HG03025 (cell line): ENCODE data around the gene TIMM44.

ENCODE experiments used
- ATAC-seq: cut with Tn5 transposase; IDR thresholded peaks from one replicate; pipeline ENCODE4 v1.9.1; 2021; ENCODE audit warnings: mild to moderate bottlenecking, moderate library complexity; ENCODE audit not compliant: unreplicated experiment, low FRiP score

TIMM44 gene

DNA sequence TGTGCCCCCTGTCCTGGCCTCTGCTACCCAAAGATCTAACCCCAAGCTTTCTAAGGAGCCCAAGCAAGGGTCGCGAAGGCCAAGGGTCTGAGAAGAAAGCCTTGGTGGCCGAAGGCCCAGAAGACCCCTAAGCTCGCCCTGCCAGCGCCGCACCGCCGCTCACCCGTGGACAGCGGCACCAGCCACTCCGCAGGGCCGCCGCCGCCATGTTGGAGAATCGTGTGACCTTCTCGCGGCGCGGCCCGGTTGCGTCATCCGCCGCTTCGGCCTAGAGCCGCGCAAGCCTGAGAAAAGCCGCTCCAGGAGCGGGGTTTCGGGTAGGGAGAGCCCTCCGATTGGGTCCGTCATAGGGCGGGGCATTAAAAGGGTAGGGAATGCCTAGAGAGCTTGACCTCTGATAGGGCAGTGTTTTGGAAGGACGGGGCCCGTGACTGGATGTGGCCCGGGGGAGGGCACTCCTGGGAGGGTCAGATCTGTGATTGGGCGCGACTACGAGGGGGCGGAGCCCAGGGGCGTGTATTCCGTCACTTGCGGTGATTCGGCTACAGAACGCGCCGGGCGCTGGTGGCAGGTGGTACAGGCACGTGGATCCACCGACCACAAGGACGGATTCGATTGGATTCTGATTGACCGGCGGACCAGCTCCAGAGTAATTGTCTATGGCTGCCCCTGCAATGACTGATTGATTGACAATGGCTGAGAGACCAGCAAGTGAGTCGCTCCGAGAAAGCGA lies at the start of gene TIMM44:
TIMM44 (minus strand) TSS at position 223 of the 733 bp plus-strand sequence; CDS start at position 208, 15 bp downstream.
- peak; percentile 91 for ATAC-seq

- no peak for ATAC-seq
These were observed 49.1 kb upstream of the TIMM44 start for GRCh38 chr19:7992575-7992974.

DNA sequence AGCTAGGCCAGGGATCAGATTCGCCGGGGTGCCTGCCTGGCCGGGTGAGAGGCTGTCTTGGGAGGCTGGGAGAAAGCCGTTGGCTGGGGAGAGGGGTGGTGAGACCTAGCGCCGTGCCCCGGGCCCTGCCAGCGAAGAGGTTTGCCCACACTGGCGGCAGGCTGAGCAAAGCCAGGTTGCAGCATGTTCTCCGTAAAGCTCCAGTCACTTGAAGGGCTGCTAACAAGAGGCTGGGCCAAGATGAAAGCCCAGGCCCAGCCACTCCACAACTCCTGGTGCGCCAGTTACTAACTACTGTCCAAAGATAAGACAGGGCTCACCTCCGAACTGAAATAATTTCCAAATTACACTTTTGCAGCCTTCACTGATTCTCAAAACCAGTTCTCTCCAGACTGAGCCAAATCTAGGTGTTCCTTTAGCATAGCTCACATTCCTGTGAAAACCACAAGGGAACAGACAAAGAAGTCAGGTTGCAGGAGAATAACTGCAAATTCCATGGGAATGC lies 45.7 kb upstream of the TIMM44 start:
- ATAC-seq, result no peak

DNA sequence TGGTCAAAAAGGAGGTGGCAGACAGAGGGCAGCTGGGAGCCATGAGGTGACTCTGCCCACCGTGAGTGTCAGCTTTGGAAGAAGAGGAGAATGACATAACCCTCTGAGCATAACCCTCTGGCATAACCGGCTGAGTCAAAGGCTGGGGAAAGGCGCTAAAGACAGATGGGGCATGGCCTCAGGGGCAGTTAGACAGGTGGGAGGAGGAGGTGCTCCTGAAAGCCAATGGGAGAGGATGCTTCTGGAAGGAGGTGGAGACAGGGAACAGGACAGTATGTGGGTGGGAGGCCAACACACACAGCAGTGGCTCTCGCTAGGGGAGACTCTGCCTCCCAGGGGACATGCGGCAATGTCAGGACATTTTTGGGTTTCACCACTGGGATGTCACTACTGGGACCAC lies 44.8 kb upstream of the TIMM44 start:
- ATAC-seq, result no peak

DNA sequence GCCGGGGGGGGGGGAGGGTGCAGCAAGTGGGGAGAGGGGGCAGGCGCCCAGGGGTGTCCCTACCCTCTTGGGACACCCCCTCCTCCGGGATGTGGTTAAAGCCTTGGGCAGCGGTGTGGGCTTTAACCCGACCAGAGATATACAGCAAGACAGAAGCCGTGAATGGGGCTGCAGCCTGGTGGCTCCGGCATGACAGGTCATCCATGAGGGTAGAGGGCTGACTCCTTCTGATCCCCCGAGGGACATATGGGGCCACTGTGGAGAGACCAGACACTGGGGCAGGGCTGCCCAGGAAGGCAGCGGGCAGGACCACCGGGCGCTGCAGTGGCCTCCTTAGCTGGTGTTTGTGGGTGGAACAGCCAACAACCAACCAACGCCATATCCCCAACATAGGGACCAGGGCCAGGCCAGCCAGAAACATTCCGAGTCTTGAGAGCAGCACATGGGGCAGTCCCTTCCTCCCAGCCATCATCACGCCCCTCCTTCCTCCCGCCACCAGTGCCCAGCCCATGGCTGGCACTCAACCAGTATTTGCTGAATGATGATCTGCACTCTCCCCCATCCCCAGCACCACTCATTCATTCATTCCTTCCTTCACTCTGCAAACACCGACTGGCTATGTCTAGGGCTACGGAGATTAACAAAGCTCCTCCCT lies 43.8 kb upstream of the TIMM44 start:
- no peak for ATAC-seq

GRCh38 chr19:7986321-7987113 lies 43.1 kb upstream of the TIMM44 start:
- no peak for ATAC-seq

GRCh38 chr19:7985481-7985911 lies 42.0 kb upstream of the TIMM44 start:
- ATAC-seq, result no peak

DNA sequence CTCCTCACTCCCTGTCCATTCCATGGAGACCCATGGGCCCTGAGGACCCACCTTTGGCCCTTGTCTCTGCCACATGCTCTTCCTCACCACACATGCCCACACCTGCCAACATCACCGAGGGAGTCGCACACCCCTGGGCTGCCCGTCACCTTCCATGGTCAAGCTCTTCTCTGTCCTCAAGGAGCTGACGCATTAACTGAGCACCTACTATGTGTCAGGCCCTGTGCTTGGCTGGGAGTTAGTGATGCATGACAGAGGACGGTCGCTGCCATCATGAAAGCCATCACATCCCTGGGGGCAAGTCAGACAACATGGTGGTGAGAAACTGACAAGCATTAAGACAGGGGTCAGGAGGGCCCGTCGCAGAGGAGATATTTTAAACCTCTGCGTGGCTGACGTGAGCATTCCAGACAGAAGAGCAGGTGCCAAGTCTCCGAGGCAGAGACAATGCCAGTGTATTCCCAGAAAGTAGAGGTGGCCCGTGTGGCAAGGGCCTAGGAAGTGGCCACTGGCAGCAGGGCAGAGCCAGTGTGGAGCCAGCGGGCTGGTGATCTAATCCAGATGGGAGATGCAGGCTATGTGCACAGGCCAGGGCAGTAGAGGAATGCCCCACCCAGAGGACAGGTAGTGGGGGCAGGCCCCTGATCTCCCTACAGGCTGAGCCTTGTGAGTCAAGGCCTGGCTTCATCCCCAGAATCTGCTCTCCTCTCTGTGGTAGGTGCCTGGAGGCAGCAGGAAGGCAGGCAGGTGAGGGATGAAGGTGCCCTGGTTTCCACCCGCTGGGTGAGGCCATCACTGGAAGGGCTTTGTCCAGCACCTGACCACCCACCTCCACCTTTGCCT lies 40.8 kb upstream of the TIMM44 start:
- no peak for ATAC-seq

GRCh38 chr19:7983286-7983950 lies 40.0 kb upstream of the TIMM44 start:
- no peak for ATAC-seq

GRCh38 chr19:7982651-7983099 lies 39.2 kb upstream of the TIMM44 start:
- ATAC-seq, result no peak

- ATAC-seq, result no peak
These were observed 38.6 kb upstream of the TIMM44 start for GRCh38 chr19:7982103-7982502.

GRCh38 chr19:7981661-7982060 lies 38.2 kb upstream of the TIMM44 start:
- no peak for ATAC-seq

DNA sequence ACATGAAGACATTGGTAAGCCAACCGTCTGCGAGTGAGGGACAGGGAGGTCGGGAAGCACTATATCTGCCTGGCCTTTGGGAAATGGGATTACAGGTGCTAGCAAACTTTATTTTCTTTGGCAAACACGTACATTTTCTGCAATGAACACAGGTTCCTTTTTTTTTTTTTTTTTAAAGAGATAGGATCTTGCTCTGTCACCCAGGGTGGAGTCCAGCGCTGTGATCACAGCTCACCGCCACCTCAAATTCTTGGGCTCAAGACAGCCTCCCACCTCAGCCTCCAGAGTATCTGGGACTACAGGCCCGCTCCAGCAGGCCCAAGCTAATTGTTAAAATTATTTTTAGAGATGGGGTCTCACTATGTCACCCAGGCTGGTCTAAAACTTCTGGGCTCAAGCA lies 37.7 kb upstream of the TIMM44 start:
- ATAC-seq, result no peak

DNA sequence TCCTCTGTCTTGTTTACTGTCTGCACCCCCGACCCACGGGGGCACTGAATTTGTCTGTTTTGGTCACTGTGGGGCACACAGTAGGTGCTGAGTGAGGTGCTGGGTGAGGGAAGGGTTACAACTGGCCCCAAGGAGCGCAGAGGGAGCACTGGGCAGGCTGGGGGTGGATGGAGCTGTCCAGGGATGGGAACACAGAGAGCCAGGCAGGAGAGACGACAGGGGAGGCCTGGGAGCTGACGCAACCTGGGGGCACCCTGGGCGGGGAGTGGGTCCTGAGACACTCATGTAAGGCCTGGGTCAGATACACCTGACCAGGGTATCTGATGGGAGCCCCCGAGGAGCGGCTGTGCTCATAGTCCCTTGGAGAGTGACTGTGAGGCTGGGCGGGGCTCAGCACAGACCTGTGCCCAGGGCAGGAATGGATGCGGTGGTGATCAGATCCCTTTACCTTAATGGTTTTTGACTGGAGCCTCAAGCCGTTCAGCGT lies 37.2 kb upstream of the TIMM44 start:
- ATAC-seq, result no peak

GRCh38 chr19:7980168-7980567 lies 36.7 kb upstream of the TIMM44 start:
- ATAC-seq, result no peak

DNA sequence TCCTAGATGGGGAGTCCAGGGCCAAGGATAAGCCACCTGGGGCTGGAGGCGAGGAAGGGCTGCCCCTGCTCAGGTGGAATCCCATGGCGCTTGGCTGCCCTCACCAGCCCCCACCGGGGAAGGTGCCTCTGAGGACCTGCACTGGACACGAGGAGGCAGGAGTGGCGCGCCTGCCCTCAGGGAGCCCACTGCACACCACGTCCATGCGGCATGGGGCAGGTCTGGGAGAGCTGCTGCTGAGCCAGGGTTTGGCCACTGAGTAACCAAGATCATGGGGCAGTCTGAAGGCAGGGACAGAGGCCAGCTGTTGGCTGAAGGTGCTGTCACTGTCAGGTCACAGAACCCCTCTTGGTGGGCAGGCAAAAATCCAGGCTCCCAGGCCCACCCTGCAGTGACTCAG lies 36.1 kb upstream of the TIMM44 start:
- no peak for ATAC-seq

DNA sequence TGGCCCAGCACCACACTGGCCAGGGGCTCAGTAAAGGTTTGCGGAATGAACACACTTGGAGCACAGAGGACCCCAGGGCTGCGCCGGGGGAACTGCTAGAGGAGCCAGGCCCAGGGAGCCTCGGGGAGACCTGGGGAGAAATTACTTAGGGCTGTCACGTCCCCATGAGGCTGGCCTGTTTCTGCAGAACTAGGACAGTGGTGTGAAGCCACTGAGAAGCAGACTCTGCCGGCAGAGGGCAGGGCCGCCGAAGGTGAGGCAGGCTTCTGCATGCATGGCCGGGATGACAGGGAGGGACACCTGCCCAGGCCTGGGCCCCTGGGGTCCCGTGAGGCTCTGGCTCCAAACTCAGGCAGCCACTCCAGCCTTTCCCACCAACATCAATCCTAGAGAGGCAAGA lies 35.5 kb upstream of the TIMM44 start:
- no peak for ATAC-seq

DNA sequence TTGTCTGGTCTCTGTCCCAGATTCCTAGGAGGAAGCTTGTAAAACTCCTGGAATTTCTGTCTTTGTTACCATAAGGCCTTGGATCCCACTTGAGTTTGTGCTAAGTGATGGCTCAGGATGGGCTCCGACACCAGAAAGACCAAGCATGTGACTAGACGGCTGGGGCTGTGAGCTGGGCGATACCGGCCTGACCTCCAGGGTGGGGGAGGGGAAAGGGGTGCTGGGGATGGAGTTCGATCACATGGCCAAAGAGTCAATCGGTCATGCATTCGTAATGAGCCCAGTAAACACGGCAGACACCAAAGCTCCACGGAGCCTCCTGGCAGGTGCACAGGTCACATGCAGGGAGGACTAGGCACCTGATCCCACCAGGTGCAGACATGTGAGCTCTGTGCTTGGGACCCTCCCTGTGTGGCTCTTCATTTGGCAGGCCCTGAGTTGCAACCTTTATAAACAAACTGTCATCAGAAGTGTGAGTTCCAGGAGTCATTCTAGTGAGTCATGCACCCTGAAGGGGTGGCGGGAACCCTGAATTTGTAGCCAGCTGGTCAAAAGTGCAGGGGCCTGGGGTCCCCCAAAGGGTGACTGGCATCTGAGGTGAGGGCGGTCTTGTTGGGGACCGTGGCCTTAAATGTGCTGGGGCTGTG lies 34.8 kb upstream of the TIMM44 start:
- ATAC-seq, result no peak

DNA sequence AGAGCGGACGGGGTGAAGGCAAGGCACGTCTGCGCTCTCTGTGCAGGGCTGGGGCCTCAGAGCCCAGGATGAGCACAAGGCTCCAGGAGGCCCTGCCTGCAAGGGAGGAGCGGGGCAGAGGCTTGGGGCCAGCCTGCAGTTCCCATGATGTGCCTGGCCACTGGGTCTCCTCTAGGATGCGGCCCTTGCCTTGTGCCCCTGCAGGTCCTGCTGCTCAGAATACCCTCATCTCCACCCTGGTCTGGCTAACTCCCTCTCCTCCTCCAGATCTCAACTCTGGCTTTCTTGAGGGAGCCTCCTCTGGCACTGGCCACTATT lies 34.2 kb upstream of the TIMM44 start:
- ATAC-seq, result no peak
